NB4 (cell line): ENCODE results near the gene CASKIN2.

Experiments
- CTCF ChIP-seq: IDR thresholded peaks from one replicate; pipeline ENCODE4 v1.5.1; 2012; ENCODE audit warnings: low read depth, low read length
- MYC ChIP-seq: IDR thresholded peaks from 2 replicates; pipeline ENCODE4 v1.6.1; 2011; ENCODE audit warnings: low read depth, low read length
- POLR2A ChIP-seq: IDR thresholded peaks from 2 replicates; pipeline ENCODE4 v1.6.1; 2011; ENCODE audit warnings: mild to moderate bottlenecking; ENCODE audit not compliant: insufficient read length; ENCODE audit errors: extremely low read depth

GRCh38 chr17:75507733-75508719, 7.3 kb downstream of the CASKIN2 start:
- TF ChIP-seq CTCF (no peak), MYC (no peak), POLR2A (no peak)
